HG02973 (cell line): Measurements from ENCODE around the gene EXOC6B.

Source experiments
- ATAC-seq: cut with Tn5 transposase; IDR thresholded peaks from one replicate; pipeline ENCODE4 v1.9.1; 2021; ENCODE audit warnings: moderate library complexity; ENCODE audit not compliant: unreplicated experiment

EXOC6B gene

GRCh38 chr2:72744049-72744448, 81.8 kb downstream of the EXOC6B start:
- no peak for ATAC-seq

GRCh38 chr2:72743481-72743880, 82.4 kb downstream of the EXOC6B start:
- ATAC-seq = no peak

- no peak for ATAC-seq
Observed at GRCh38 chr2:72738096-72738495, 87.7 kb downstream of the EXOC6B start.

GRCh38 chr2:72734432-72734831, 91.4 kb downstream of the EXOC6B start:
- ATAC-seq = no peak

GRCh38 chr2:72731116-72731515, 94.7 kb downstream of the EXOC6B start:
- ATAC-seq = no peak

GRCh38 chr2:72727356-72727755, 98.5 kb downstream of the EXOC6B start:
- no peak for ATAC-seq

GRCh38 chr2:72723769-72724370, 102.0 kb downstream of the EXOC6B start:
- ATAC-seq = no peak

- no peak for ATAC-seq
Observed at GRCh38 chr2:72722492-72723070, 103.3 kb downstream of the EXOC6B start.

- ATAC-seq = no peak
Observed at GRCh38 chr2:72719416-72719815, 106.4 kb downstream of the EXOC6B start.

GRCh38 chr2:72718876-72719275, 107.0 kb downstream of the EXOC6B start:
- no peak for ATAC-seq

- ATAC-seq = no peak
Observed at GRCh38 chr2:72716601-72717000, 109.2 kb downstream of the EXOC6B start.

- ATAC-seq = no peak
Observed at GRCh38 chr2:72713857-72714256, 112.0 kb downstream of the EXOC6B start.

- no peak for ATAC-seq
Observed at GRCh38 chr2:72712977-72713376, 112.9 kb downstream of the EXOC6B start.

GRCh38 chr2:72712304-72712703, 113.5 kb downstream of the EXOC6B start:
- ATAC-seq = no peak

- ATAC-seq = no peak
Observed at GRCh38 chr2:72710418-72711152, 115.2 kb downstream of the EXOC6B start.

GRCh38 chr2:72708236-72708635, 117.6 kb downstream of the EXOC6B start:
- ATAC-seq = no peak

GRCh38 chr2:72698300-72698699, 127.5 kb downstream of the EXOC6B start:
- ATAC-seq = no peak

GRCh38 chr2:72696559-72696958, 129.3 kb downstream of the EXOC6B start:
- no peak for ATAC-seq

GRCh38 chr2:72695676-72696075, 130.2 kb downstream of the EXOC6B start:
- ATAC-seq = no peak

GRCh38 chr2:72694715-72695496, 130.9 kb downstream of the EXOC6B start:
- no peak for ATAC-seq

- ATAC-seq = no peak
Observed at GRCh38 chr2:72689579-72690195, 136.1 kb downstream of the EXOC6B start.
